Endothelial cell of umbilical vein (primary cell): Measurements from ENCODE around the gene IQCH. TPM values are rescaled to one million over a fixed set of nuclear protein-coding genes. Genes with fewer than 3 reads are reported as not detected.

Source experiments
- BruUV-seq: library from RNA; stranded (reverse); fragments of 400-500 nt; replicated peaks from 2 replicates; lab custom pipeline; 2021; lab: Mats Ljungman, UMichigan
- CTCF ChIA-PET: fragments of 300-600, 350-600 bp; sonication (Branson Sonifier 250); formaldehyde crosslinking; loops from one replicate; lab custom pipeline; 2021; ENCODE audit warnings: antibody characterized with exemption, inconsistent platforms; lab: Charles Lee
- POLR2A ChIA-PET: fragments of 300-600, 350-600 bp; sonication (Branson Sonifier 250); formaldehyde crosslinking; loops from one replicate; lab custom pipeline; 2021; ENCODE audit warnings: antibody characterized with exemption, inconsistent platforms; lab: Charles Lee
- DNase-seq: peaks from one replicate; pipeline ENCODE4 v3.0.0-alpha.2; 2011; ENCODE audit warnings: low read depth, low spot score
- FAIRE-seq: peaks from 2 replicates; lab custom pipeline; 2011; peaks lifted over from hg19 to GRCh38; lab: Jason Lieb, UNC
- H2AFZ ChIP-seq: 2 replicates; pipeline ENCODE4 v1.6.0; 2012; ENCODE audit warnings: low read depth, low read length, control low read depth, inconsistent platforms
- H3K27ac ChIP-seq: 2 replicates; pipeline ENCODE4 v1.5.1; 2011; ENCODE audit warnings: low read depth, mild to moderate bottlenecking, control low read depth, low read length, moderate library complexity; ENCODE audit not compliant: insufficient read depth
- H3K27me3 ChIP-seq, 2 experiments: 2 replicates each; pipeline versions ENCODE4 v1.6.0 to v1.6.1; 2011; ENCODE audit warnings: low read length in 2 of 2, mixed read lengths in 1 of 2; ENCODE audit not compliant: control insufficient read depth in 2 of 2, insufficient read depth in 2 of 2
- H3K36me3 ChIP-seq, 2 experiments: 2 replicates in 1 of 2; 3 replicates in 1 of 2; pipeline ENCODE4 v1.5.1; 2011; ENCODE audit warnings: low read length in 2 of 2, mild to moderate bottlenecking in 1 of 2, moderate library complexity in 1 of 2; ENCODE audit not compliant: control insufficient read depth in 2 of 2, insufficient read depth in 2 of 2; ENCODE audit errors: extremely low read depth in 1 of 2
- H3K4me1 ChIP-seq: 3 replicates; pipeline ENCODE4 v1.5.1; 2011; ENCODE audit warnings: mild to moderate bottlenecking, low read length; ENCODE audit not compliant: control insufficient read depth, insufficient read depth; ENCODE audit errors: extremely low read depth
- H3K4me2 ChIP-seq: 2 replicates; pipeline ENCODE4 v1.6.1; 2011; ENCODE audit warnings: low read length, control low read depth, mixed read lengths; ENCODE audit not compliant: insufficient read depth
- H3K4me3 ChIP-seq, 3 experiments: fragments of 200-600 bp in 1 of 3; sonication (generic), shearing (Covaris generic) in 1 of 3; replicated peaks in 1 of 3; 2 replicates each; pipeline ENCODE4 v1.5.1; 2011 to 2016; ENCODE audit warnings: control low read depth in 3 of 3, low read length in 3 of 3, mild to moderate bottlenecking in 2 of 3, inconsistent platforms in 1 of 3, low read depth in 1 of 3, moderate library complexity in 1 of 3; ENCODE audit not compliant: insufficient read depth in 1 of 3
- H3K79me2 ChIP-seq: 2 replicates; pipeline ENCODE4 v1.6.0; 2012; ENCODE audit warnings: low read length, inconsistent platforms; ENCODE audit not compliant: control insufficient read depth, insufficient read depth
- H3K9ac ChIP-seq: replicated peaks from 2 replicates; pipeline ENCODE3; 2011; ENCODE audit warnings: low read length, control low read depth; ENCODE audit not compliant: insufficient read depth; ENCODE audit errors: extremely low read depth
- H3K9me1 ChIP-seq: replicated peaks from 3 replicates; pipeline ENCODE4 v1.6.0; 2011; ENCODE audit warnings: mild to moderate bottlenecking, low read length; ENCODE audit not compliant: control insufficient read depth, insufficient read depth; ENCODE audit errors: extremely low read depth
- H3K9me3 ChIP-seq: replicated peaks from 2 replicates; pipeline ENCODE4 v1.5.1; 2012; ENCODE audit warnings: low read length, inconsistent platforms; ENCODE audit not compliant: control insufficient read depth, insufficient read depth
- H4K20me1 ChIP-seq: replicated peaks from 2 replicates; pipeline ENCODE3; 2011; ENCODE audit warnings: mild to moderate bottlenecking, low read length; ENCODE audit not compliant: control insufficient read depth, insufficient read depth; ENCODE audit errors: extremely low read depth
- CTCF ChIP-seq, 2 donors: IDR thresholded peaks; 1 replicate in 1 of 2; 2 replicates in 1 of 2; pipeline ENCODE4 v1.5.1; 2011; ENCODE audit warnings: low read length in 2 of 2, mild to moderate bottlenecking in 2 of 2, moderate library complexity in 2 of 2, control low read depth in 1 of 2, inconsistent platforms in 1 of 2, low read depth in 1 of 2; ENCODE audit not compliant: insufficient read depth in 1 of 2; ENCODE audit errors: extremely low read depth in 1 of 2
- EZH2 ChIP-seq: IDR thresholded peaks from 2 replicates; pipeline ENCODE4 v1.6.1; 2012; ENCODE audit warnings: borderline replicate concordance, low read depth, mild to moderate bottlenecking, moderate library complexity, low read length, inconsistent platforms; ENCODE audit not compliant: severe bottlenecking
- FOS ChIP-seq: IDR thresholded peaks from 2 replicates; pipeline ENCODE4 v1.6.1; 2011; ENCODE audit warnings: mild to moderate bottlenecking, low read length, moderate library complexity, borderline replicate concordance; ENCODE audit not compliant: insufficient read depth
- GATA2 ChIP-seq: IDR thresholded peaks from 2 replicates; pipeline ENCODE4 v1.7.0; 2011; ENCODE audit warnings: low read depth, mild to moderate bottlenecking, moderate library complexity, mixed read lengths, low read length; ENCODE audit not compliant: insufficient read length, insufficient read depth
- JUN ChIP-seq: IDR thresholded peaks from 2 replicates; pipeline ENCODE4 v1.6.1; 2011; ENCODE audit warnings: borderline replicate concordance, low read depth; ENCODE audit not compliant: insufficient read length, insufficient read depth
- MAX ChIP-seq: IDR thresholded peaks from 2 replicates; pipeline ENCODE4 v1.6.1; 2011; ENCODE audit not compliant: insufficient read depth, insufficient read length
- MYC ChIP-seq: IDR thresholded peaks from one replicate; pipeline ENCODE4 v1.6.1; 2011; ENCODE audit warnings: mild to moderate bottlenecking, low read depth, low read length
- POLR2A ChIP-seq: IDR thresholded peaks from 2 replicates; pipeline ENCODE4 v1.6.1; 2012; ENCODE audit warnings: low read depth, mild to moderate bottlenecking, control low read depth, low read length
- POLR2AphosphoS5 ChIP-seq: IDR thresholded peaks from 2 replicates; pipeline ENCODE4 v1.6.1; 2012; ENCODE audit warnings: low read depth, mild to moderate bottlenecking, control low read depth, low read length, moderate library complexity; ENCODE audit not compliant: insufficient read depth
- dilution Hi-C: fragments of 300-500 bp; cut with MboI; formaldehyde crosslinking; loops from one replicate; pipeline ENCODE4 v1.15.0; 2019; ENCODE audit warnings: low sequenced_read_pairs; ENCODE audit not compliant: extremely low pct_ligation_motif_present
- intact Hi-C: fragments of 100-400 bp; cut with micrococcal nuclease; formaldehyde crosslinking; loops from one replicate; pipeline ENCODE4 v1.10.0; 2022
- polyA plus RNA-seq, 4 experiments: library from polyadenylated mRNA; depleted of rRNA in 3 of 4; stranded (reverse) in 3 of 4; unstranded in 1 of 4; fragments of >200 nt; gene quantifications; 2 replicates each; pipeline versions ENCODE4 v1.2.1 to v1.2.3, GENCODE V29; 2011 to 2012; ENCODE audit warnings: missing spikeins in 1 of 4
- total RNA-seq: library from RNA; stranded (reverse); gene quantifications from 2 replicates; pipeline ENCODE4 v1.2.3, GENCODE V29; 2021

IQCH gene
- total and polyA plus RNA-seq, 2 donors (not counting 3 experiments of a cell fraction or from before 2014, with no cell fraction given): 0.29 to 0.51 TPM

- H3K9ac ChIP-seq: no peak overlapping the region
- TF ChIP-seq POLR2A: no peak
- TF ChIP-seq POLR2AphosphoS5: no peak
- TF ChIP-seq GATA2: no peak
- no peak for TF ChIP-seq MYC
- no peak for TF ChIP-seq FOS
- TF ChIP-seq JUN: no peak
- TF ChIP-seq MAX: no peak
- no peak for TF ChIP-seq CTCF (IDR thresholded peaks at IDR 0.05; ENCODE audit: extremely low read depth in 1 of 2, insufficient read depth in 1 of 2, low read depth in 1 of 2, low read length in 2 of 2)
- no peak for TF ChIP-seq EZH2
- peaks cover 0 to 14% of the 10 kb centered on the region in 2 experiments for H3K27me3 ChIP-seq
- no peak for DNase-seq
- H3K9me3 ChIP-seq: no peaks in the 10 kb centered on the region
- H3K79me2 ChIP-seq: no peaks in the 10 kb centered on the region
- H3K4me2 ChIP-seq: no peak overlapping the region
- no peak overlapping the region for H2AFZ ChIP-seq
- H3K9me1 ChIP-seq: no peaks in the 10 kb centered on the region
- intact Hi-C loops (no loop called here), dilution Hi-C loops (no loop called here)
- H3K4me1 ChIP-seq: no peaks in the 10 kb centered on the region
- H3K36me3 ChIP-seq: no peaks in the 10 kb centered on the region
- no peak overlapping the region for H3K27ac ChIP-seq
- H3K4me3 ChIP-seq: no peak overlapping the region
- no peak for FAIRE-seq
- no TSS peak for BruUV-seq
- ChIA-PET CTCF (no interaction called here), POLR2A (no interaction called here)
- no peaks in the 10 kb centered on the region for H4K20me1 ChIP-seq
Measured at GRCh38 chr15:67379530-67379929, 124.9 kb downstream of the IQCH start.
